ENCODE data around the gene MFAP3L.

Gene MFAP3L

DNA sequence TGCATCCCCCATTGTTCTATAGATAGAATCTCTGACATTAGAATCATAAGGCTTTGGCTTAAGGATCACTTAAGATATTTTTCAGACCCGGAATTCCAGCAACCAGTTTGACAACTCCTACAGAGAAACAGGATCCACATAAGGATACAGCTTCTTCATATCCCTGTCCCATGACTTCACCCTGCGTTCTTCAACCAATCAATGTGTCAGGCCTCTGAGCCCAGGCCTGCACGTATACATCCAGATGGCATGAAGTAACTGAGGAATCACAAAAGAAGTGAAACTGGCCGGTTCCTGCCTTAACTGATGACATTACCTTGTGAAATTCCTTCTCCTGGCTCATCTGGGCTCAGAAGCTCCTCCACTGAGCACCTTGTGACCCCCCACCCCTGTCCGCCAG is 85.1 kb downstream of the MFAP3L start:
- no peak for DNase-seq (ENCODE audit: low read depth)

DNA sequence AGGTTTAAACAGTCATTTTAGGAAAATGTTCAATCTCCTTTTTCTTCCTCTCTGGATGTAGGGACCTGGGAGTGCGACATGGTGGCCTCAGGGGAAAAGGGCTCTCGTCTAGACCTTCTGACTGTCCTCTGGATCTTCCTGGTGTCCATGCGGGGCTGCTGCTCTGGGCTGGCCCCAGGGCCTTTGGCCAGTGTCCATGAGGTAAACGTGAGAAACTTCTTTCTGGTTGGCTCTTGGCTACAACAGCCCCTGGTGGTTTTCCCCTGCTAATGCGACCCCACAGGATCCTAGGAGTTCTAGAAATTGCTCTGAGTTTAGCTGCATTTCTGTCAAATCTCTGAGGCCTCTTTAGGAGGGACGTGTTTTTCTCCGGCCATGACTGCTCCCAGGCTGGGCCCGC is 85.7 kb downstream of the MFAP3L start:
- DNase-seq (ENCODE audit: low read depth), result no peak

Data from activated gamma-delta T cell treated with anti-CD3 and anti-CD28 coated beads, Interleukin-2, amount 50 U/mL, for 16 hours (primary cell).